HG02623 (cell line): ENCODE data around the gene PRCD.

Experiments
- ATAC-seq: cut with Tn5 transposase; IDR thresholded peaks from one replicate; pipeline ENCODE4 v1.9.1; 2021; ENCODE audit warnings: moderate library complexity; ENCODE audit not compliant: unreplicated experiment

Gene PRCD

GRCh38 chr17:76588182-76588581, 48.3 kb downstream of the PRCD start:
- no peak for ATAC-seq

- no peak for ATAC-seq
These were observed 53.6 kb downstream of the PRCD start for GRCh38 chr17:76593384-76593826.

GRCh38 chr17:76593959-76594358, 54.1 kb downstream of the PRCD start:
- ATAC-seq = no peak

- no peak for ATAC-seq
These were observed 54.8 kb downstream of the PRCD start for GRCh38 chr17:76594690-76595089.
